Endothelial cell of umbilical vein (primary cell): ENCODE measurements around the gene CACNG4. TPM values are rescaled to one million over a fixed set of nuclear protein-coding genes. Genes with fewer than 3 reads are reported as not detected.

Experiments used
- BruUV-seq: library from RNA; stranded (reverse); fragments of 400-500 nt; replicated peaks from 2 replicates; lab custom pipeline; 2021; lab: Mats Ljungman, UMichigan
- CTCF ChIA-PET: fragments of 300-600, 350-600 bp; sonication (Branson Sonifier 250); formaldehyde crosslinking; loops from one replicate; lab custom pipeline; 2021; ENCODE audit warnings: antibody characterized with exemption, inconsistent platforms; lab: Charles Lee
- POLR2A ChIA-PET: fragments of 300-600, 350-600 bp; sonication (Branson Sonifier 250); formaldehyde crosslinking; loops from one replicate; lab custom pipeline; 2021; ENCODE audit warnings: antibody characterized with exemption, inconsistent platforms; lab: Charles Lee
- DNase-seq: peaks from one replicate; pipeline ENCODE4 v3.0.0-alpha.2; 2011; ENCODE audit warnings: low read depth, low spot score
- FAIRE-seq: peaks from 2 replicates; lab custom pipeline; 2011; peaks lifted over from hg19 to GRCh38; lab: Jason Lieb, UNC
- H2AFZ ChIP-seq: 2 replicates; pipeline ENCODE4 v1.6.0; 2012; ENCODE audit warnings: low read depth, low read length, control low read depth, inconsistent platforms
- H3K27ac ChIP-seq: 2 replicates; pipeline ENCODE4 v1.5.1; 2011; ENCODE audit warnings: low read depth, mild to moderate bottlenecking, control low read depth, low read length, moderate library complexity; ENCODE audit not compliant: insufficient read depth
- H3K27me3 ChIP-seq, 2 experiments: 2 replicates each; pipeline versions ENCODE4 v1.6.0 to v1.6.1; 2011; ENCODE audit warnings: low read length in 2 of 2, mixed read lengths in 1 of 2; ENCODE audit not compliant: control insufficient read depth in 2 of 2, insufficient read depth in 2 of 2
- H3K36me3 ChIP-seq, 2 experiments: 2 replicates in 1 of 2; 3 replicates in 1 of 2; pipeline ENCODE4 v1.5.1; 2011; ENCODE audit warnings: low read length in 2 of 2, mild to moderate bottlenecking in 1 of 2, moderate library complexity in 1 of 2; ENCODE audit not compliant: control insufficient read depth in 2 of 2, insufficient read depth in 2 of 2; ENCODE audit errors: extremely low read depth in 1 of 2
- H3K4me1 ChIP-seq: 3 replicates; pipeline ENCODE4 v1.5.1; 2011; ENCODE audit warnings: mild to moderate bottlenecking, low read length; ENCODE audit not compliant: control insufficient read depth, insufficient read depth; ENCODE audit errors: extremely low read depth
- H3K4me2 ChIP-seq: 2 replicates; pipeline ENCODE4 v1.6.1; 2011; ENCODE audit warnings: low read length, control low read depth, mixed read lengths; ENCODE audit not compliant: insufficient read depth
- H3K4me3 ChIP-seq, 3 experiments: fragments of 200-600 bp in 1 of 3; sonication (generic), shearing (Covaris generic) in 1 of 3; replicated peaks in 1 of 3; 2 replicates each; pipeline ENCODE4 v1.5.1; 2011 to 2016; ENCODE audit warnings: control low read depth in 3 of 3, low read length in 3 of 3, mild to moderate bottlenecking in 2 of 3, inconsistent platforms in 1 of 3, low read depth in 1 of 3, moderate library complexity in 1 of 3; ENCODE audit not compliant: insufficient read depth in 1 of 3
- H3K79me2 ChIP-seq: 2 replicates; pipeline ENCODE4 v1.6.0; 2012; ENCODE audit warnings: low read length, inconsistent platforms; ENCODE audit not compliant: control insufficient read depth, insufficient read depth
- H3K9ac ChIP-seq: replicated peaks from 2 replicates; pipeline ENCODE3; 2011; ENCODE audit warnings: low read length, control low read depth; ENCODE audit not compliant: insufficient read depth; ENCODE audit errors: extremely low read depth
- H3K9me1 ChIP-seq: replicated peaks from 3 replicates; pipeline ENCODE4 v1.6.0; 2011; ENCODE audit warnings: mild to moderate bottlenecking, low read length; ENCODE audit not compliant: control insufficient read depth, insufficient read depth; ENCODE audit errors: extremely low read depth
- H3K9me3 ChIP-seq: replicated peaks from 2 replicates; pipeline ENCODE4 v1.5.1; 2012; ENCODE audit warnings: low read length, inconsistent platforms; ENCODE audit not compliant: control insufficient read depth, insufficient read depth
- H4K20me1 ChIP-seq: replicated peaks from 2 replicates; pipeline ENCODE3; 2011; ENCODE audit warnings: mild to moderate bottlenecking, low read length; ENCODE audit not compliant: control insufficient read depth, insufficient read depth; ENCODE audit errors: extremely low read depth
- CTCF ChIP-seq, 2 donors: IDR thresholded peaks; 1 replicate in 1 of 2; 2 replicates in 1 of 2; pipeline ENCODE4 v1.5.1; 2011; ENCODE audit warnings: low read length in 2 of 2, mild to moderate bottlenecking in 2 of 2, moderate library complexity in 2 of 2, control low read depth in 1 of 2, inconsistent platforms in 1 of 2, low read depth in 1 of 2; ENCODE audit not compliant: insufficient read depth in 1 of 2; ENCODE audit errors: extremely low read depth in 1 of 2
- EZH2 ChIP-seq: IDR thresholded peaks from 2 replicates; pipeline ENCODE4 v1.6.1; 2012; ENCODE audit warnings: borderline replicate concordance, low read depth, mild to moderate bottlenecking, moderate library complexity, low read length, inconsistent platforms; ENCODE audit not compliant: severe bottlenecking
- FOS ChIP-seq: IDR thresholded peaks from 2 replicates; pipeline ENCODE4 v1.6.1; 2011; ENCODE audit warnings: mild to moderate bottlenecking, low read length, moderate library complexity, borderline replicate concordance; ENCODE audit not compliant: insufficient read depth
- GATA2 ChIP-seq: IDR thresholded peaks from 2 replicates; pipeline ENCODE4 v1.7.0; 2011; ENCODE audit warnings: low read depth, mild to moderate bottlenecking, moderate library complexity, mixed read lengths, low read length; ENCODE audit not compliant: insufficient read length, insufficient read depth
- JUN ChIP-seq: IDR thresholded peaks from 2 replicates; pipeline ENCODE4 v1.6.1; 2011; ENCODE audit warnings: borderline replicate concordance, low read depth; ENCODE audit not compliant: insufficient read length, insufficient read depth
- MAX ChIP-seq: IDR thresholded peaks from 2 replicates; pipeline ENCODE4 v1.6.1; 2011; ENCODE audit not compliant: insufficient read depth, insufficient read length
- MYC ChIP-seq: IDR thresholded peaks from one replicate; pipeline ENCODE4 v1.6.1; 2011; ENCODE audit warnings: mild to moderate bottlenecking, low read depth, low read length
- POLR2A ChIP-seq: IDR thresholded peaks from 2 replicates; pipeline ENCODE4 v1.6.1; 2012; ENCODE audit warnings: low read depth, mild to moderate bottlenecking, control low read depth, low read length
- POLR2AphosphoS5 ChIP-seq: IDR thresholded peaks from 2 replicates; pipeline ENCODE4 v1.6.1; 2012; ENCODE audit warnings: low read depth, mild to moderate bottlenecking, control low read depth, low read length, moderate library complexity; ENCODE audit not compliant: insufficient read depth
- dilution Hi-C: fragments of 300-500 bp; cut with MboI; formaldehyde crosslinking; loops from one replicate; pipeline ENCODE4 v1.15.0; 2019; ENCODE audit warnings: low sequenced_read_pairs; ENCODE audit not compliant: extremely low pct_ligation_motif_present
- intact Hi-C: fragments of 100-400 bp; cut with micrococcal nuclease; formaldehyde crosslinking; loops from one replicate; pipeline ENCODE4 v1.10.0; 2022
- polyA plus RNA-seq, 4 experiments: library from polyadenylated mRNA; depleted of rRNA in 3 of 4; stranded (reverse) in 3 of 4; unstranded in 1 of 4; fragments of >200 nt; gene quantifications; 2 replicates each; pipeline versions ENCODE4 v1.2.1 to v1.2.3, GENCODE V29; 2011 to 2012; ENCODE audit warnings: missing spikeins in 1 of 4
- total RNA-seq: library from RNA; stranded (reverse); gene quantifications from 2 replicates; pipeline ENCODE4 v1.2.3, GENCODE V29; 2021

Gene CACNG4
- total and polyA plus RNA-seq, 2 donors (not counting 3 experiments of a cell fraction or from before 2014, with no cell fraction given): not detected

GRCh38 chr17:67054608-67055007 lies 90.1 kb downstream of the CACNG4 start:
- H3K9me1 ChIP-seq: no peaks in the 10 kb centered on the region

More at GRCh38 chr17:67054608-67055007, 90.1 kb downstream of the CACNG4 start:
- CTCF ChIA-PET: no interaction called here
- H3K27me3 ChIP-seq: no peaks in the 10 kb centered on the region
- TF ChIP-seq MYC (no peak), JUN (no peak), POLR2AphosphoS5 (no peak), CTCF (IDR thresholded peaks at IDR 0.05; ENCODE audit: extremely low read depth in 1 of 2, insufficient read depth in 1 of 2, low read depth in 1 of 2, low read length in 2 of 2) (no peak), FOS (no peak), GATA2 (no peak), MAX (no peak), EZH2 (no peak), POLR2A (no peak)
- no peaks in the 10 kb centered on the region for H3K79me2 ChIP-seq
- H3K9me3 ChIP-seq: no peaks in the 10 kb centered on the region
- H4K20me1 ChIP-seq: no peaks in the 10 kb centered on the region
- no peak for FAIRE-seq
- BruUV-seq: no TSS peak
- H3K9ac ChIP-seq: no peak overlapping the region
- intact Hi-C loops (no loop called here), dilution Hi-C loops (no loop called here)
- H3K4me2 ChIP-seq: no peak overlapping the region
- H3K27ac ChIP-seq: no peak overlapping the region
- POLR2A ChIA-PET: no interaction called here
- no peak overlapping the region for H3K4me3 ChIP-seq
- H3K36me3 ChIP-seq: no peaks in the 10 kb centered on the region
- no peak for DNase-seq
- no peak overlapping the region for H2AFZ ChIP-seq
- no peaks in the 10 kb centered on the region for H3K4me1 ChIP-seq
